ELR (cell line): ENCODE results near the gene IPCEF1.
A peak's percentile ranks its signal among the peaks of the same experiment; 100 is the strongest.
"Not testable (repeated sequence)": the region's sequence is repeated elsewhere in the genome, so short reads cannot be mapped to it uniquely, and the experiment has no call there.

Experiments
- DNase-seq: peaks from one replicate; pipeline ENCODE4 v3.0.0-alpha.2; 2015; ENCODE audit warnings: low read depth

Gene IPCEF1

DNA sequence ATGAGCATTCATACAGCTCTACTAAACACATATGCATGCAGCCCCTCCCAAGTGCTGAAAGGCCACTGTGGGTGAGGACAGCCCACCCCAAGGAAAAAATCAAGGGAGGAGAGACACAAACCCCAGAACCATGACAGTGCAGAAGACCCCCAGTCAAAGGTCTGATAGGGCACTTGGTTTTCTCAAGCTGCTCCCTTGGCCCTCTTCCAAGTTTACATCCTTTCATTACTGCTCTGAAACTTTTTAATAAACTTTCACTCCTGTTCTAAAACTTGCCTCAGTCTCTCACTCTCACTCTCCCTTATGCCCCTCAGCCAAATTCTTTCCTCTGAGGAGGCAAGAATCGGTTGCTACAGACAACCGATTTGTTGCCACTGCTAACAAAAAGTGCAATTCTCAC is 24.9 kb downstream of the IPCEF1 start:
- no peak for DNase-seq

DNA sequence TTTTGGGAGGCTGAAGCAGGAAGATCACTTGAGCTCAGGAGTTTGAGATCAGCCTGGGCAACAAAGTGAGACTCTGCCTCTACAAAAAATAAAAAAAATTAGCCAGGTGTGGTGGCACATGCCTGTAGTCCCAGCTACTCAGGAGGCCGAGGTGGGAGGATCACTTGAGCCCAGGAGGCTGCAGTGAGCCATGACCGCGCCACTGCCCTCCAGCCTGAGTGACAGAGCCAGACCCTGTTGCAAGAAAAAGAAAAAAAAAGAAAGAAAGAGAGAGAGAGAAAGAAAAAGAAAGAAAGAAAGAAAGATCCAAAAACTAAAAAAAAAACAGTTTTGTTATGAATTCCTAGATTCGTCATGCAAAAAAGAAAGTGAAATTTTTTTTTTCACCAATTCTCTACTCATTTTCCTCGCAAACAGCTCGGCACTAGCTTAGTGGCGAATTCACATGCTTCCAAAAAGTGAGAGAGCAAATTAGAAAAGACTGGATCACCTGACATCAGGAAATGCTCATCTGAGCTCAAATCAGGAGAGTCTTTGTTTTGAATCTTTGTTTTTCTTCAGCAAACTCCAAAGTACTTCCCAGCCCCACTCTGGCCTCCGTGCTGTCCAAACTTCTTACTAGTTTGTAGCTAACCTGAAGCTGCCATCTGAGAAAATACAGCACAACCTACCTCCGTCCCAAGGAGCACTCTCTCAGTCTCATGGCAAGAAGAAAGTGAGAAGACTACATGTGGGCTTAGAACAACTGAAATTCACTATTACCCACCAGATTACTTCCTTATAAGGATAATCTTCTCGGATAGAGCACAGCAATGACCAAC is 27.0 kb downstream of the IPCEF1 start:
- DNase-seq = no peak

DNA sequence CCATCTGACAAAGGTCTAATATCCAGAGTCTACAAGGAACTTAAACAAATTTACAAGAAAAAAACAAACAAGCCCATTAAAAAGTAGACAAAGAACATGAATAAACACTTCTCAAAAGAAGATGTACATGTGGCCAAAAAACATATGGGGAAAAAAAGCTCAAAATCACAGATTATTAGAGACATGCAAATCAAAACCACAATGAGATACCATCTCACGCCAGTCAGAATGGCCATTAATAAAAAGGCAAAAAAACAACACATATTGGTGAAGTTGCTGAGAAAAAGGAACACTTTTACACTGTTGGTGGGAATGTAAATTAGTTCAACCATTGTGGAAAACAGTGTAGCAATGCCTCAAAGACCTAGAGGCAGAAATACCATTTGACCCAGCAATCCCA is 29.3 kb downstream of the IPCEF1 start:
- not testable (repeated sequence) for DNase-seq

DNA sequence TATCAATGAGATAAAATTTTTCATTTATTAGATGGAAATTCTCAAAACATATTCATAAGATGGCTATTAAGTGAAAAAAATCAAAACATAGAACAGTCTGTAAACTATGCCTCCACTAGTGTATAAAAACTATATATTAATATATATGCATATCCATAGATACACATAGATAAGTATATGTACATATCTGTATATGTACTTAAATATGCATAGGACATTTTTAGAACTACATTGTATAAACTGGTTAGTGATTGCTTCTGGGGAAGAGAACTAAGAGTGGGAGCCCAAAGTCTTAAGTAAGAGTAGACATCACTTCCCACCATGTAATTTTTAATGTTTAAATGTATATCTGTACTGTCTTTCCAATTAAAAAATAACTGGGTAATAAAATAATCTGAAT is 31.5 kb downstream of the IPCEF1 start:
- DNase-seq = no peak

DNA sequence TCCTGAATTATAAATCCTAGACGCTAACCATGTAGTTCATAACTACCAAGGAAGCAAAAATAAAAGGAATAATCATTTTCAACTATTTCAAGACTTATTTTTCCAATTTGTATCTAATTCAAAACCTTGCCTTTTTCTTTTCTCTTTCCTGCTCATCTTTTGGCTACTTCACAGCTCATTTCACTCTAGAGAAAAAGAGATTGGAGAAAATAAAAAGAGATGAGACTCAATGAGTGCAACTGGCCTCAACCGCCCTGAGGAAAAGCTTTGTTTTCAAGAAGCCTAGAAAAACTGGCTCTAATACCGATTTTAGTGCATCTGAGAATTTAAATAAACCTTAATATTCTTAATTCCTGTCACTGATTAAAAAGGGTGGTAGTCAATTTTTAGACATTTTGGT is 36.4 kb downstream of the IPCEF1 start:
- no peak for DNase-seq

DNA sequence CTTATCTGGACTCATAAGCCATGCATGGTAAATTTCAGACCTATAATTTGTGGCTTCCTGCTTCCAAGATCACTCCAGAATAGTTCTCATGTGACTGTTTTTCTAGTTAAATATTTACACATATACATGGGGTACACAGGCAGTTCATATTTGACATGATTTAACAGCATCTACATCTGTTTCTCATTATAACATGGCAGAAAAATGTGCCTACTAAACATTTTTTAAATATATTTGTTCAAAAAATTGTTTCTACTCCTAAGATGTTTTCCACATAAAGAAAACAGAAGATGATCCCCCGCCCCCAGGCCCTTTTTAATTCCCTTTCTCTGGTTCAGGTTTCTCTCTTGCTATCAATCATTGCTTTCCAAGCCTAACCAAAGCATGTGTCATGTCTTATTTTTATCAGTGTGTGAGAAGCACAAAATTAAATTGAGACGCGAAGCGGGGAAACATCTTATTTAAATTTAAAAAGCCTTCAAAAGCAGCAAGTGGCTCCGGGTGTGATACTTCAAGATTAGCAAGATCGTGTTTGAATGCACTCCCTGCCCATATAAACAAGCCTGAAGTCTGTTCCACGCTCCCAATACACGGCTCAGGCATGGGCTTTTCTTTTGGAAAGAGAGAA is 37.3 kb downstream of the IPCEF1 start:
- DNase-seq = peak; percentile 57

DNA sequence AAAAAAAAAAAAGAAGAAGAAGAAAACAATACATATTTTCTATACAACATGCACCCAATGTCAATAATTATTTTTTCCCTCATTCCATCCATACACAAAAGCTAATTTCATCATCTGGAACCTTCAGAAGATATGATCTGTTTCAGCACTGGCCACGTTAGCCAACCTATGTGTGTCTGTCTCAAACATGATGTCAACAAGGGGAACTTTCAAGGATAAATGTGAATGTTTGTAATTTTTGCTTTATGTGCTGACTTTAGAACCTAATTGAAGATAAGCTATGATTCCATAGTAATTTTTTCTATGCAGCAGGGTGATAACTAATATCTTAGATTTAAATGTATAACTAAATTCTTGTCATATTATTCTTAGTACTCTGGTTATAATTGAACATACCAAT is 37.9 kb downstream of the IPCEF1 start:
- no peak for DNase-seq

DNA sequence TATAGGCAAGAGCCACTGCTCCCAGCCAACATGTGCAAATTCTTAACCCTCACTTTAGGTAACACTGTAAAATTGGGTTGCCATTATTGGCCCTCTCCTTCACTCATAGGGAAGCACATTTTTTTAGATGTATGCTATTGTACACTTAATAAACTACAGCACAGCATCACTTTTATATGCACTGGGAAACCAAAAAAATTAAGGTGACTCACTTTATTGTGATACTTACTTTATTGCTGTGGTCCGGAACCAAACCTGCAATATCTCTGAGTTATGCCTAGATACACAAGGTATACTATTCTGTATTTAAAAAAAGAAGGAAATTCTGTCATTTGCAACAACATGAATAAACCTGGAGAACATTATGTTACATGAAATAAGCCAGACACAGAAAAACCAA is 40.5 kb downstream of the IPCEF1 start:
- DNase-seq = no peak

DNA sequence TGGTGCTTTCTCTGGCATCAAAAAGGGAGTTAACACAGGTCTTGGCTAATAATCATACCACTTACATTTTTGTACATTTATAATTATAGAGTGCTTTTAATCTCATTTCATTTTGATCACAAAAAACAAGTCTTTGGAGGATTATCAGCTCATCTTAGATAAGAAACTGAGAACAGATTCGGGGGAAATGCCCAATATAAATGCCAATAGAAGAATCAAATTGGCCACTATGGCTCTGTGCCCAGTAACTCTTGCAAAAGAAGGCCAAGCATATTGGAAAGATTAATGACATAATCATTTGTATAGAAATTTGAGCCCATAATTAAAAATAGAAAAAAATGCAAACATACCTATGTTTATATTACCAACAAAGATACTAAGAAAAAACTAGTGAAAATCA is 42.5 kb downstream of the IPCEF1 start:
- no peak for DNase-seq

DNA sequence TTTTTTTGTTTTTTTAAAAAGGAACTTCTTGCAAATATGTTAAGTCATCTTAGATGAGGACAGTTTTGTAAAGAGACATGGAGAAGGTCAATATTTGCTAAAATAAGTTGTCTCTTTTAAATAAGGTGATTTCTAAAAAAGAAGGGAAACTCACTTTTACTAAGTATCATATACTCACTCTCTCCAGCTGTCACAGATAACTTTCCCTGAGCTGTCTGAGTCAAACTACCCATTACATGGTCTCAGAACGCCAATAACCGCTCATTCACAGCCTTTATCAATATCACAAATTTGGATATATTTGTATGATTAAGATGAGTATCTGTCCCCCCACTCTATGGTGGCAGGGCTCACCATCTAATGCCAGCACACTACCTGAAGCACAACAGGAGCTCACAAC is 47.6 kb downstream of the IPCEF1 start:
- DNase-seq = no peak

DNA sequence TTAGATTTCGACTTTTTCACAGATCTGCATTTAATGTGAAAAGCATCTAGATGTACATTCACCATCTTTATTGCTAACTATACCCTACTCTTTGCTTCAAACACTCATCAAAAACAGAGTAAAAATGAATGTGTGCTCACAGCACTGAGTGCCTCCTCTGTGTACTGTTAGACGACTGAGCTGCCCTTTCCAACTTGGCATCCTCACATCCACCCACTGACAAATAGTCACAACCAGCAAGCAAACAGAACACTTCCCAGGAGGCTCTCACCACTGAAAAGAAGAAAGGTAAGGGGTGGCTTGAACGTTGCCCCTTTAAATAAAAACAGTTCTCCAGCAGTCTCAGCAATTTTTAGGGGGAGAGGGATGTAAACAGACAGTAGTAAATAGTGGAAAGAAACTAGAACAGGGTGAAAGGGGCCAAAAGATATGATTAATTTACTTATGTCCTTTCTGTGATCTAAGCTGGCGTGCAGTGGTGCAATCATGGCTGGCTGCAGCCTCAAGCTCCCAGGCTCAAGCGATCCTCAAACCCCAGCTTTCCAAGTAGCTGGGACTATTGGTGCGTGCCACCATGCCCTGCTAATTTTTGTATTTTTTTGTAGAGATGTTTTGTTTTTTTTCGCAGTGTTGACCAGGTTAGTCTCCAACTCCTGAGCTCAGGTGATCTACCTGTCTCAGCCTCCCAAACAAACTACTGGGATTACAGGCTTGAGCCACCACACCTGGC is 48.7 kb downstream of the IPCEF1 start:
- DNase-seq = no peak

DNA sequence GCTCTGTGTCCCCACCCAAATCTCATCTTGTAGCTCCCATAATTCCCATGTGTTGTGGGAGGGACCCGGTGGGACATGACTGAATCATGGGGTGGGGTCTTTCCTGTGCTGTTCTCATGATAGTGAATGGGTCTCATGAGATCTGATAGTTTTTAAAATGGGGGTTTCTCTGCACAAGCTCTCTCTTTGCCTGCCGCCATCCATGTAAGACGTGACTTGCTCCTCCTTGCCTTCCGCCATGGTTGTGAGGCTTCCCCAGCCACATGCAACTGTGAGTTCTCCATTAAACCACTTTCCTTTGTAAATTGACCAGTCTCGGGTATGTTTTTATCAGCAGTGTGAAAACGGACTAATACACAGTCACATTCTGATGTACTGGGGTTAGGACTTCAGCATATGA is 49.5 kb downstream of the IPCEF1 start:
- DNase-seq = not testable (repeated sequence)

DNA sequence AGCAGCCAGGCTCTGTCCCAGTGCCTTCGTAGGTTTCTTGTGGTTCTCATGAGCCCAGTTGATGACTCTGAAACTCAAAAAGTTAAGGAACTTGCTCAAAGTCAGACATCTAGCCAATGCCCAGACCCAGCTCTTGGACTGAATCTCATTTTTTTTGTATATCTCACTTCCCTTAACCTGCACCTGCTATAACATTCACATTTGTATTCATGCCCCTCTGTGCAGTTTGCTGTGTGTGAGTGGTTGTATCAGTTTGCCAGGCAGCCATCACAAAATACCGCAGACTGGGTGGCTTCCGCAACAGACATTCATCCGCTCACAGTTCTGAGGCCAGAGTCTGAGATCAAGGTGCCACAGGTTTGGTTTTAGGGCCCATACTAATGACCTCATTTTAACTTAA is 49.9 kb downstream of the IPCEF1 start:
- no peak for DNase-seq

DNA sequence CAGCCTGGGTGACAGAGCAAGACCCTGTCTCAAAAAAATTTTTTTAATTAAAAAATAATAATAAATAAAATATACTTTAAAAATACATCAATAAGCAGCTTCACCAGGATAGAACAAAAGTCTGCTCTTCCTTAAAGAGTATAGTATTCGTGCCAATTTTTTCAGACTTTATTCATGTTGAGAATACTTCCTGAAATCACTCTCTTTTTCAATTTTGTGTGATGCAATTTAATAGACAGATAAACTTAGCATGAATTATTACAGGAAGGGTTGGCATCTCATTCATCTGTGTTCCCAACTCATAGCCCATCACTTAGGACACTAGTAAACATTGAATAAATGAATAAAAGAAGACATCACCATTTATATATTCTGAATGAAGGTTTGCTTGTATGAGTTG is 52.4 kb downstream of the IPCEF1 start:
- no peak for DNase-seq

DNA sequence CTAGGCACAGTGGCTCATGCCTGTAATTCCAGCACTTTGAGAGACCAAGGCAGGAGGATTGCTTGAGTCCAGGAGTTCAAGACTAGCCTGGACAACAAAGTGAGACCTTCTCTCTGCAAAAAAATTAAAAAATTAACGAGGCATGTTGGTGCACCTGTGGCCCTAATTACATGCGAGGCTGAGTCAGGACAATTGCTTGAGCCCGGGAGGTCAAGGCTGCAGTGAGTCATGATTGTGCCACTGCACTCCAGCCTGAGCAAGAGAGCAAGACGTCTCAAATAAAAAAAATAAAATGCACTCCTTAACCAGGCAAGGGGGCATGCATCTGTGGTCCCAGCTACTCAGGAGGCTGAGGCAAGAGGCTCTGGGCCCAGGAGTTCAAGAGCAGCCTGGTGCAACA is 53.0 kb downstream of the IPCEF1 start:
- peak; percentile 64 for DNase-seq

DNA sequence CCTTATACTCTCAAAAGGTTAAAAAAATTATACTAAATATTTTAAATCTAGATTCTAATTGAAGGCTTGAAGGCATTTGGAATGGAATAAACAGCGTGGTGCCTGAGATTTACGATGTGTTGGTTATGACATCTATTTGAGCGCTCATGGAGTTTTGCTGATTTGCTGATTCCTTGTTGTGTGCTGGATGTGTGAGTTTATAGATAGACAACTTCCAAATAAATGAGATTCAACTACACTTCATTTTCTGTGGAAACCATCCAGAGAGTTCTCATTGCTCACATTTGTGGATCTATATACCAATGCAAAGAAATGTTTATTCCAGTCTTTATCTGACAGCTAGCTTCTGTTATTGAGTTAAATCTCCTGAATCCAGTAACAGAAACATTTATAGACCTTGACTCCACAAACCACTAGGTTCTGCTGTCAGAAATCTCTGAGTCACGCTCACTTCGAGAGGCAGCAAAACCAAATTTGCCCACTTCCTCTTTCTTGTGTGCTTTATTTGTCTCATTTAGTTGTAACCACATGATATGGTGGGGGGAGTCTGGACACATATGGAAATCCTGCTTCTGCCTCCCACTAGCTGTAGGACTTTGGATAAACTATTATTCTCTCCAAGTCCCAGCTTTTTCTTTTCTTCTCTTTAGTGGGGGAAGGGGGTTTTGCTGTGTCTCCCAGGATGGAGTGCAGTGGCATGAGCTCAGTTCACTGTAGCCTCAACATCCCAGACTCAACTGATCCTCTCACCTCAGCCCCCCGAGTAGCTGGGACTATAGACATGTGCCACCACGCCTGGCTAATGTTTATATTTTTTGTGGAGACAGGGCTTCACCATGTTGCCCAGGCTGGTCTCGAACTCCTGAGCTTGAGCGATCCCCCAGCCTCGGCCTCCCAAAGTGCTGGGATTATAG is 54.5 kb downstream of the IPCEF1 start:
- peak; percentile 90 for DNase-seq

DNA sequence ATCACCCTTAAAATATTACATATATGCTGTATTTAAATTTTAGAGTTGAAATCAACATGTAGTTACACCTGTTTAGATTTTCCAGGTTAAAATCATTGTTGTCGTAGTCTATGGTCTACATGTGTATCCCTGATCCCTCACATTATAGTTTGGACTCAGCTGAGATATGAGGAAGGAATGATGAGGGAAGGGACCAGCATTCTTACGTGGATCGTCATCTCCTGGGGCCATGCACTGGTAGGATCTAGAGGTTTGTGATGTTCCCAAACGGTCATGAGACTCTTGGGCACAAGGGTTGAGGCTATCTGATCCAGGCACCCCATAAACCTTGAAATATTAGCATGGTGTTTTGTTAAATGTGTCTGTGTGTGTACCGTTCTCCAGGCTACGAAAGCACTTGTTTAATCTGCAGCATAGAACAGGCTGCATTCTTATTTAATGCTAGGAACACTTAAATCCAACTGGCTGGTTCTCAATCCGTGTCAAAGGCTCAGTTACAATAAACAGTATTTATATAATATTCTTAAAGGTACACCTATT is 55.4 kb downstream of the IPCEF1 start:
- DNase-seq = peak; percentile 71

DNA sequence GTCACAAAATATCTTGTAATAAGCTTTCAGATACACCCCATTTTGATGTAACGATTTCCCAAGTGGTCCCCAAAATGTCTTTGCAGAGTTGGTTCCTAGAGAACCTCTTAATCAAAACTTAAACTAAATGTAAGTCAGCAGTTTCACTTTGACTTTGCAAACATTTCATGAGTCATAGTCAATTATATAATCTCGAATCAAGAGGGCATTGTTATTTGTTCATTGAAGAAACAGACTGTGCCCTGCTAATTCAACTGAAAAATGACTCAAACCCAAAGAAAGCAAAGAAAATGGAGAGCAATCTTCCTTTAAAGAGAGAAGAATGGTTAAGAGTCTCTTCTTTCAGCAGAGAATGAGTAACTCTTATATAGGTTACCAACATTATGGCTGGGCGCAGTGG is 58.3 kb downstream of the IPCEF1 start:
- DNase-seq = peak; percentile 56

DNA sequence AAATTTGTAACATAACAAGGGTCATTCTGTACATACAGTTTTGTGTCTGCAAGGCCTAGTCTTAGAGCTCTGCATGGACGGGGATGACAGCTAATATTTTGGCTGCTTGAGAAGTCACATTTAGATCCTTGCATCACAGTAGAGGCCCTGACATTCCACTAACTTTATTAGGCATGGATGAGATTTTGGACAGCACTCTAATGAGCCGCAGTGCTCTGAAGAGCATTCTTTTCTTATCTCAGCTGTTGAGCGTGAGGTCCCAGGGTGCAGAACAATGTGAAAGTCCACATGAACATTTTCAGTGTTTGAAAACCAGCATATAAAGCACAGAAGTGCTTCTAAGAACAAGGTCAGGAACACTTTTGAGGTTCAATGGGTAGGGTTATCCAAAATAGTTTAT is 58.9 kb downstream of the IPCEF1 start:
- no peak for DNase-seq

DNA sequence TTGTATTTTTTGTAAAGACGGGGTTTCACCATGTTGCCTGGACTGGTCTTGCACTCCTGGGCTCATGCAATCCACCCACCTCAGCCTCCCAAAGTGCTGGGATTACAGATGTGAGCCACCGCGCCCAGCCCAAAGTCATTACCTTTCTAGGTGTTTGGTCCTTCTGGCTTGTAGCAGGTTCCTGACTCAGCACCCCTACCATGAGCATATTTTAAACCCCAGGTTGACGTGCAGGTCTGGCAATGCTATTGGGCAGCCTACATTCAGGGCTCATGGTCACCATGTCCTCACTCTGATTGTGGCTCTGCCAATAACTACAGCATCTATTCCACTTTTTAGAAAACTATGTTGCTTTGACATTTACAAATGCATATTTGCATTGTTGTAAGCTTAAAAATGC is 59.4 kb downstream of the IPCEF1 start:
- DNase-seq = no peak

DNA sequence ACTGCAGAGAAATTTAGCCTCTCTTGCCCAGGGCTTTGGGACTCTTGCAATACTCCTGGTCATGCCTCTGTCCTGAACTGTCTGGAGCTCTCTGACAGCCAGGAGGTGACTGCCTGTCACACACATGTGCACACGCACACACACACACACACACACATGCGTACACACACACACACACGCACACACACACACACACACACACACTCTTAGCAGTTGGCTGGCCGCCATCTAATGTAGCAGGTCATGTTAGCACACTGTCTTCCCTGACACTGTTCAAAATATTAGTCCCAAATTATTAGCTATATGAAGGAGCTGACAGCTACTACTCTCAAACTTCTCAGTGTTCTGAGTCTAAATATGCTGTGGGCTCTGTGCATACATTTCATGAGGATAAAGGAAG is 60.9 kb downstream of the IPCEF1 start:
- DNase-seq = no peak
